ENCODE measurements around the gene PEX5. TPM values are rescaled to one million over a fixed set of nuclear protein-coding genes. Genes with fewer than 3 reads are reported as not detected.

Gene PEX5
- total RNA-seq, 3 donors from 2014 or later: 36.1 to 41.2 (median 38.5) TPM

GRCh38 chr12:7156259-7157197, 33.0 kb upstream of the PEX5 start:
- DNase-seq (no peak), ATAC-seq (no peak)
- TF ChIP-seq, protein P1, sequence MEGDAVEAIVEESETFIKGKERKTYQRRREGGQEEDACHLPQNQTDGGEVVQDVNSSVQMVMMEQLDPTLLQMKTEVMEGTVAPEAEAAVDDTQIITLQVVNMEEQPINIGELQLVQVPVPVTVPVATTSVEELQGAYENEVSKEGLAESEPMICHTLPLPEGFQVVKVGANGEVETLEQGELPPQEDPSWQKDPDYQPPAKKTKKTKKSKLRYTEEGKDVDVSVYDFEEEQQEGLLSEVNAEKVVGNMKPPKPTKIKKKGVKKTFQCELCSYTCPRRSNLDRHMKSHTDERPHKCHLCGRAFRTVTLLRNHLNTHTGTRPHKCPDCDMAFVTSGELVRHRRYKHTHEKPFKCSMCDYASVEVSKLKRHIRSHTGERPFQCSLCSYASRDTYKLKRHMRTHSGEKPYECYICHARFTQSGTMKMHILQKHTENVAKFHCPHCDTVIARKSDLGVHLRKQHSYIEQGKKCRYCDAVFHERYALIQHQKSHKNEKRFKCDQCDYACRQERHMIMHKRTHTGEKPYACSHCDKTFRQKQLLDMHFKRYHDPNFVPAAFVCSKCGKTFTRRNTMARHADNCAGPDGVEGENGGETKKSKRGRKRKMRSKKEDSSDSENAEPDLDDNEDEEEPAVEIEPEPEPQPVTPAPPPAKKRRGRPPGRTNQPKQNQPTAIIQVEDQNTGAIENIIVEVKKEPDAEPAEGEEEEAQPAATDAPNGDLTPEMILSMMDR (IDR thresholded peaks at IDR 0.05): no peak
- H3K9me3 ChIP-seq: no peaks in the 10 kb centered on the region
- intact Hi-C loops (cut with DNase I, micrococcal nuclease): no loop called here
- H3K4me1 ChIP-seq (ENCODE audit: low read depth): no peaks in the 10 kb centered on the region
- H3K4me3 ChIP-seq: no peak overlapping the region
- no peaks in the 10 kb centered on the region for H3K36me3 ChIP-seq (ENCODE audit: low read depth)

DNA sequence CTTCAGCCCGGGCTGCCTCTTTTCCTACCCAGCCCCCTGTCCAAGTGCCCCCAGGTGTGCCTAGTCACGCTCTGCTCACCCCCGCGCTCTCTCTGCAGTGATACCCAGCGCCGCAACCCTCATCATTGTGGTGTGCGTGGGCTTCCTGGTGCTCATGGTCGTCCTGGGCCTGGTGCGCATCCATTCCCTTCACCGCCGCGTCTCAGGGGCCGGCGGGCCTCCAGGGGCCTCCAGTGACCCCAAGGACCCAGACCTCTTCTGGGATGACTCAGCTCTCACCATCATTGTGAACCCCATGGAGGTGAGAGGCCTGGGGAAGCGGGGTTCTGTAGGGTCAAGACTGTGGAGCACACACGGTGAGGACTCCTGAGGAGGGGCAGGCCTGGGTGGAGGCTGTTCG, 32.1 kb upstream of the PEX5 start:
- no peaks in the 10 kb centered on the region for H3K36me3 ChIP-seq (ENCODE audit: low read depth)

GRCh38 chr12:7158781-7159609, 30.5 kb upstream of the PEX5 start:
- intact Hi-C loops (cut with DNase I, micrococcal nuclease): no loop called here
- DNase-seq (no peak), ATAC-seq (no peak)
- TF ChIP-seq, protein P1 (IDR thresholded peaks at IDR 0.05): no peak
- H3K4me3 ChIP-seq: no peak overlapping the region
- H3K9me3 ChIP-seq: no peaks in the 10 kb centered on the region
- no peaks in the 10 kb centered on the region for H3K36me3 ChIP-seq (ENCODE audit: low read depth)
- no peaks in the 10 kb centered on the region for H3K4me1 ChIP-seq (ENCODE audit: low read depth)

More for the DNA sequence above, 32.1 kb upstream of the PEX5 start:
- H3K4me1 ChIP-seq (ENCODE audit: low read depth): no peaks in the 10 kb centered on the region
- DNase-seq (no peak), ATAC-seq (no peak)
- intact Hi-C loops (cut with DNase I, micrococcal nuclease): no loop called here
- TF ChIP-seq, protein P1 (IDR thresholded peaks at IDR 0.05): no peak
- no peaks in the 10 kb centered on the region for H3K9me3 ChIP-seq
- no peak overlapping the region for H3K4me3 ChIP-seq

DNA sequence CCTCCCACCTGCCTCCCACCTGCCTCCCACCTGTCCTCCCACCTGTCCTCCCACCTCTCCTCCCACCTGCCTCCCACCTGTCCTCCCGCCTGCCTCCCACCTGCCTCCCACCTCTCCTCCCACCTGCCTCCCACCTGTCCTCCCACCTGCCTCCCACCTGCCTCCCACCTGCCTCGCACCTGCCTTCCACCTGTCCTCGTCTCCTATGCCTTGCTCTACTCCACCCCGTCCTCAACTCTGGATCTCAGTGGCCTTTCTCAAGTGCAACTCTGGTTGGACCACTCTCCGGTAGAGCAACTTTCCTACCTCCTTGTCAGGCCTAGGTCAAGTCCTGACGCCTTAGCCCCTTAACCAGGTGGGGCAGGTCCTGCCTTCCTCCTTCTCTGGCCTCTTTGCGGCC, 29.3 kb upstream of the PEX5 start:
- no peak overlapping the region for H3K4me3 ChIP-seq
- TF ChIP-seq, protein P1 (IDR thresholded peaks at IDR 0.05): no peak
- DNase-seq: no peak
- H3K4me1 ChIP-seq (ENCODE audit: low read depth): no peaks in the 10 kb centered on the region
- no peaks in the 10 kb centered on the region for H3K36me3 ChIP-seq (ENCODE audit: low read depth)
- intact Hi-C loops (cut with DNase I, micrococcal nuclease): no loop called here
- ATAC-seq: no peak
- no peaks in the 10 kb centered on the region for H3K9me3 ChIP-seq

- no peak overlapping the region for H3K4me3 ChIP-seq
- H3K9me3 ChIP-seq: no peaks in the 10 kb centered on the region
- no peaks in the 10 kb centered on the region for H3K4me1 ChIP-seq (ENCODE audit: low read depth)
- intact Hi-C loops (cut with DNase I, micrococcal nuclease): no loop called here
- DNase-seq (no peak), ATAC-seq (no peak)
- TF ChIP-seq, protein P1 (IDR thresholded peaks at IDR 0.05): no peak
- no peaks in the 10 kb centered on the region for H3K36me3 ChIP-seq (ENCODE audit: low read depth)
These were observed 28.2 kb upstream of the PEX5 start for GRCh38 chr12:7161327-7161726.

Measured in mucosa of descending colon (tissue), 3 donors.